ENCODE measurements around the gene FHL2.
"Not testable (repeated sequence)": the region's sequence is repeated elsewhere in the genome, so short reads cannot be mapped to it uniquely, and the experiment has no call there.

The FHL2 gene, protein sequence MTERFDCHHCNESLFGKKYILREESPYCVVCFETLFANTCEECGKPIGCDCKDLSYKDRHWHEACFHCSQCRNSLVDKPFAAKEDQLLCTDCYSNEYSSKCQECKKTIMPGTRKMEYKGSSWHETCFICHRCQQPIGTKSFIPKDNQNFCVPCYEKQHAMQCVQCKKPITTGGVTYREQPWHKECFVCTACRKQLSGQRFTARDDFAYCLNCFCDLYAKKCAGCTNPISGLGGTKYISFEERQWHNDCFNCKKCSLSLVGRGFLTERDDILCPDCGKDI

DNA sequence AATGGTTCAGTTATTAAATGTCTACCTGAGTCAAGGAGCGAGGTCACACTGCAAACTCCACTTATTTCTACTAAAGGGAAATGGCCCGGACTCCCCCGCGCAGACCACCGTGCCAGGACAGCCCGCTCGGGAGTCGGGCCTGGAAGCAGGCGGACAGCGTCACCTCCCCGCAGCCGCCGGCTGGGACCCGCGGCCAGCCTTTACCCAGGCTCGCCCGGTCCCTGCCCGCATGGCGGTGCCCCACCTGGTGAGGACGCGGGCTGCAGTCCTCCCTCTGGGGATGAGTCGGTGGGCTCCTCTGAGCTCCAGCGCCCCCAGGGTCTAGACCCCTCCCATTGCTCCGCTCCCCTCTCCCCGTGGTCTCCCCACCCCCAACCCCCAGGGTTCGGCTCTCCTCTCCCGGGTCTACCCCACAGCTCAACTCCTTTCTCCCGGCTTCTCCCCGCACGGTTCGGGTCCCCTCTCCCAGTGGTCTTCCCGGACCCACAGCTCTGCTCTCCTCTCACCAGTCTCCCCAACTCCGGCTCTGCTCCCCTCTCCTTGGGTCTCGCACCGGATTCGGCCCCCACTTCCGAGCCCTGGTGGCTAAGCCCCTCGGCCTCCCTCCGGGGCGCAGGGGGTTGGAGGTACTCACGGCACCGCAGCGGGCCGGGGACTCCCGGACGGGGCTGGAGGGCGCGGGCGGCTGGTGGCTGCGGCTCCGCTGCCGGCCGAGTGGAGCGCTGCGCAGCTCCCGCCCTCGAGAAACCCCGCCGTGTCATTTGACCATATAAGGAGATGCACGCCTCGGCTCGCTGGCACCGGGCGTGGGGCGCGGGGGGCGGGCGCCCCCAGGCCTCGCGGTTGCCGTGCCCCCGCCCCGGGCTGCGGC, at the start of gene FHL2:
Gene FHL2 (minus strand): TSS at position 716 of the 871 bp plus-strand sequence. CDS start 12,535 bp downstream, outside the sequence.
- DNase-seq (ENCODE audit: low read depth), result no peak

DNA sequence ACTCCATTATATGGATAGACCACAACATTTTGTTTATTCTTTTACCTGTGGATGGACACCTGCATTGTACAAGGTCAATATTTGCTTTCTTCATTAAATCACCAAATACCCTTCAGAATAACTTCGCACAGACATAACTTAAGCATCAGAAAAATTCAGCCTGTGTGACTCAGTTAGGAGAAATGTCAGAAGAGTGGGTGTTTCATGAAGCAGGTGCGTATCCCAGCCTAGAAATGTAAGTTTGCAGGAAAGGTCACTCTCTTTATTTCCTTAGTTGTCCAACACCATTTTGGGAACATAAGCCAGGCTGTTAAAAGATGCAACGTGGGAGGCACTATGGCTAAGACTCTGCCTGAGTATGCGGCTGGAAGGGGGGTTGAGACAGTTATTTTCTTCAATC, 48.6 kb upstream of the FHL2 start:
- no peak for DNase-seq (ENCODE audit: low read depth)

DNA sequence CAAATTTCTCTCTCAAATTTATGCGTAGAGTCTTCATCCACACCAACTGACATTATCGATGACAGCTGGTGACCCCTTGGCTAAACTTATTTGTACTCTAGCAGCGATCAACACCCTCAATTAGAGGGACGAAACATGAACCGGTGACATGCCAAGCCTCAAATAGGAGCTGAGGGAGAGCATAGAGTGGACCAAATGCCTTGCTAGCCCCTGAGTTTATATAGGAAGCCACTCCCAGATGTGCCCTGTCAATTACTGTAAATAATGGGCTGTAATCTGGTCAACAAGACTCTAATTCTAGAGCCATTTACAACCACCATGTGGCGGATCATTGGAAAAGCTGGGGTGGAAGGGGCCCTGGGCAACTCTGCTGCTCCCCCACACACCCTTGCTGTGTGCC, 47.6 kb upstream of the FHL2 start:
- DNase-seq (ENCODE audit: low read depth), result no peak

DNA sequence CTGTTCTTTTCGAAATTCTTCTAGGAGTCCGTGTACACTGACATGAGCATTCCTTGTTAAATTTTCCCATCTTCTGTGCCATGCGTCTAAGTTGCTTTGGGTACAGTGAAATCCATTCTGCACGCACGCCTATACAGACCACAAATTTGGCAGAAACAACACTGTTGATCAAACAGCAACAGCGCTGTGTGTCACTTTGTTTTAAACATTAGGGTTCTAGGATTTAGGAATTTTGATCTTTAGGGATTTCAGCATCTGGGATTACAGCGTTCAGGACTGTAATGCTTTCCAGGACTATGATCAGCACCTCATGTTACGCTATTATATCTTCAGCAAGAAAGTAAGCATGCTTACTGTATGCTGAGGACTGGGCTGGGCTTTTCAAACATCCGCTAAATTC, 47.1 kb upstream of the FHL2 start:
- no peak for DNase-seq (ENCODE audit: low read depth)

DNA sequence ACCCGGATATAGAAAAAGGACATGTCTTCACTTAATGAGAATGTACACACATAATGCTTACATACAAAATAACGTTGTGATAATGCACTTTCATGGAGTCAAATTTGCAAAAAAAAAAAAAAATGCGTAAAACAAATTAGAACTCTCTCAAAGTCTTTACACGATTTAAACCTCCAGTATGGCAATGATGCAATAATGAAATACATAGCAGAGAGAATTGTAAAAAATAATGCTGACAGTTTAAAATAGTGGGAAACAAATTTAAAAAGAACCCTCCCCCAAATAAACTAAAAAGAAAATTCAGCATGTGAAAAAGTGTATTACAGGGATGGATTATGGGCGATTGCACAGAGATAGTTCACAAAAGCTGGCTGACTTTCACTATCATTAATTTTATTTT, 46.6 kb upstream of the FHL2 start:
- DNase-seq (ENCODE audit: low read depth), result no peak

DNA sequence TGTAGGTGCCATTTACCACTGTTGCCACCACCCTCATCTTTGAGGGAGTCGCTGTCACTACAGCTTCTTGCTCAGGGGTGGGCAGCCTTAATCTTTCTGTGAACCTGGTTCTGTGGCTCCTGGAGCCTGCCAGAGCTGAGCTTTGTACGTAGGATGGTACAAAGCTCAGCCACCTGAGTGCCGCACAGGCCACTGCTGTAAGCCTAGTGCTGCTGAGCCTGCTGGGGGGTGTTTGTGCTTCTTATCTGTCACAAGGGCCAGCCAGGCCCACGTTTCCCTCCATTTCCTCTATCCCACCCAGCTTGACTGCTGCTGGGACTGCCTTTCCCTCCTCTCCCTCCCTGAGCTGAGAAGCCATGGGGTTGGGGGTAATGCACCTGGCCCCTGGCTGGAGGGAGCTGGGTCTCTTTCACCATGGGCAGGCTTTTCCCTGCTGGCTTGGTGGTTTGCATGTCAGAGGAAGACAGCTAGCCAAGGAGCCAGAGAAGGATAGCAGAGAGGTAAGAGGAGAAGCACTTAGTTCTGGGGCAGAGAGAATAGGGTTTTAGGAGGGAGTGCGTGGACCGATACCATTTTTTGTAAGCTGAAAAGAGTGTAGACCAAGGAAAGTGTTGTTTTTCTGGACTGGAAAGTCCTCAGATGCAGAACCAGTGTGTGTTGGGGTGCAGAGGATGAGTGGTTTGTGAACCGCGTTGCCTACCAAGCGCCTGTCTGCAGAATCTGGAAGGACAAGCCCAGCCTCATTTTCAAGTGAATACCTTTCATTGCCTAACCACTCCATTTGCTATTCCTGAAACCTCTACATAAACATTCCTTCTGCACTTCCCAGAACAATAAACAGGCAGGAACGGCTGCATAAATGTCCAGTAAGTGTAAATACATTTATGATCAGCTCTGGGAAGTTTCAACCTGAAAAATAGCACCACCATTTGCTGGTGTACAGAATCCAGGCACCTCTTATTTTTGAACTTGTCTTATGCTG, 45.1 kb upstream of the FHL2 start:
- DNase-seq (ENCODE audit: low read depth), result no peak

DNA sequence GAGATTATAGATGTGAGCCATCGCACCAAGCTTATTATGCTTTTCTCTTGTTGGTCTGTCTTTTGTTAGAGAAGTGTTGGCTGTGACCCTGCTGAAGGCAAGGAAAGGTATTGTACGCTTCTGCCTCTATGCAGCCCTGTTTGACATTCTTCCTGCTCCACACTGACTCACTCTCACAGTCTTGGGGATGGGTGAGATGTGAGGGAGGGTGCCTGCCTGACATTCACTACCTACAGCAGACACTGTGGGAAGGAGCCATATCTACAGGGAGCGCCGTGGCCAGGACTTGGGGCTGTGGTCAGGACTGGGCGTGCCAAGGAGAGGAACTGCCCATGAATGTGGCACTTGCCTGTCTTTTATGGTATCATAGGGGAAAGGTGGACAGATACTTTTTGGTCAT, 43.9 kb upstream of the FHL2 start:
- DNase-seq (ENCODE audit: low read depth), result no peak

DNA sequence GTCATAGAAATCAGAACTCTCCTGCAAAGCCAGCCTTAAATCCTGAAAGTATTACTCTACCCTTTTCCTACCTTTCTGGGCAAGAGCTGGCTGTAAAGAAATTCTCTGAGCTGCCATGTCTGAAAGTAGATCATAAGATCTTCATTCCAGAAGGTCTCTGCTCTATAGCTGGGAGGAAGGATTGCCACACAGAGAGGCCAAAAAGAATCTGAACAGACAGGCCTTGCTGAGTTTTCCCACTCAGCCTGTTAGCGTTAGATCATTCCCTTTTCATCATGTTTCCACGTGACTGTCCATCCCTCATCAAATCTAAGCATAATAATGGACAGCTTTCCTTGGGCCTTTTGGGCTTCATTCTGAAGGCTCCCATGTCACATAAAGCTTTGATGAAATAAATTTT, 43.2 kb upstream of the FHL2 start:
- no peak for DNase-seq (ENCODE audit: low read depth)

DNA sequence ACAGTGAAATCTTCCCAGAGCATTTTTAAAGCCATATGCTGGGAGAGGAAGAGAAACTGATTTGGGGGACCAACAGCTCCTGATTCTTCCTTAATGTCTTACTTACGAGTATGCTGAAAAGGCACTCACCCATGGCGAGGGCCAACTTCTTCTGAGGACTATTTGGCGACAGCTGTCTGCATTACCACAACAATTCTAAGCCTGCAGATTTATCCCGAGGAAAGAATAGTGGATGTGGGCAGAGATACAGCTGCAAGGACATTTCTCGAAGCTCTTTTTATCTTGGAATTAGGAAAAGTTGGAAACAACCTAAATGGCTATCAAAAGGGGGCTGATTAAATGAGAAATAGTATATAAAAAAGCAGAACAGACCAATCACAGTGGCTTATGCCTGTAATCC, 40.3 kb upstream of the FHL2 start:
- DNase-seq (ENCODE audit: low read depth), result no peak

DNA sequence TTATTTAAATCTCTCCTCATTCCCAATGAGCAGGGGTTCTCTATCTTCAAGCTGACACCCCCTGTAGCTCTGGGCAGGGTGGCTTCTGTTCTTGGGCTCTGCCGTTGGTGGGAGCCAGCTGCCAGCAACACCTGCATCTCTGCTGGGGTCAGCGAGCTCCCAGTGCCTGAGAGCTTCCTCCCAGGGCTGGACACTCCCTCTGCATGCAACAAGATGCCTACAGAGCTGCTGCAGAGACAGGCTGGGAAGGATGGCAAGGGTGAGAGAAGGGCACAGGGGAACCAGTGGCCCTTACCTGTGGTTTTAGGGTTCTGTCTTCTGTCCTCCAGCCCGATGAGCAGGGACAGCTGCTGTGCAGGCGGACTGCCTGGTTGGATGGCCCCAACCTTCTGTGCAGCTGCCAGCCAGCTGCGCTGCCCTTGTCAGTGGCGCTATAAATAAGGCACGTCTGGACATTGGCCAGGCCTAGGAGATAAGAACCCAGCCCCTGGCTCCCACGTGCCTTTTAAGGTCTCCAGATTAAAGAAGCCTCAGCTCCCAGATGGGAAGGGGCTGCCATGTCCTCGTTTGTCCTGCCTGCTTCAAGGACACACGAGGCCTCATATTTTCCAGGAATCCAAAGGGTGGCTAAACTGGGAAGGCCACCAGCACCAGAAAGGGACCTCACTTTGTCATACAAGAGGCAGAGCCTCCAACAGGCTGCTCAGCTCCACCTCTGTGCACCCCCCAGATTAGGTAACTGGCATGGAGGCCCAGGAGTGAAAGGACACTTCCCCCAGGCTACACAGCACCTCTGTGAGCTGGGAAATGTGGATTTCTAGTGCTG, 39.5 kb upstream of the FHL2 start:
- no peak for DNase-seq (ENCODE audit: low read depth)

DNA sequence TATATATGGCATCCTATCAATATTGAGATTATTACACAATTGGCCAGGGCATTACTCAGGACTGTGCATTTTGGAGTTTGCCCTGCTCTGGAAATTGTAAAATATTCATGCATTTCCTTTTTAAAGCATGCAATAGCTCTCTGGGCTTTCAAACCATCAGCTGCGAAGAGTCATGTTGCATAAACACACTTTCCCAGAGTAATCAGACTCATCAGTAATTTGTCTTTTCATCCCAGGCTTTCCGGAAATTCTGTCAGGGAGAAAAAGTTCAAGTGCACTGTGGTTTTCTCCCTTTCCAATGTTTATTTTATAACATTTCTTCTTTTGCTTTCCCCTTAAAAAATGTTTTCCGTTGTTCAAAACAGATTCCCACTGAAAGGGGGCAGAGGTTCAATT, 38.9 kb upstream of the FHL2 start:
- peak; percentile 51 for DNase-seq (ENCODE audit: low read depth)

DNA sequence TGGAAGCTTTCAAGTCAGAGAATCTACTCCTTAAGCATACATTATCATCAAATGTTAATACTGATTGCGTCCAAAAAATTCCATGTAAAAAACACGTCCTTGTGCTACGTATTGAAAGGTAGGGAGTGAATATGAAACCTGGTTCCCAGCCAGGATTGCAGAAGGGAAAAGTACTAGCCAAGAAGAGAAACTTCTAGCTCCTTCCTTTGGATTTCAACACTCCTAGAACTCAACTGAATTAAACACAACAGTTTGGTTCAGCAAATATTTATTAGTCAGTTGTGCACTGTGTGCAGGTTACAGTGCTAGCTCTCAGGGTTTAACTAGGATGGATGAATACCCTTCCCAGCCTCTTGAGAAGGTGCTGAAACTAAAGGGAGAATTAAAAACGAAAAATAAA, 33.9 kb upstream of the FHL2 start:
- DNase-seq (ENCODE audit: low read depth), result no peak

DNA sequence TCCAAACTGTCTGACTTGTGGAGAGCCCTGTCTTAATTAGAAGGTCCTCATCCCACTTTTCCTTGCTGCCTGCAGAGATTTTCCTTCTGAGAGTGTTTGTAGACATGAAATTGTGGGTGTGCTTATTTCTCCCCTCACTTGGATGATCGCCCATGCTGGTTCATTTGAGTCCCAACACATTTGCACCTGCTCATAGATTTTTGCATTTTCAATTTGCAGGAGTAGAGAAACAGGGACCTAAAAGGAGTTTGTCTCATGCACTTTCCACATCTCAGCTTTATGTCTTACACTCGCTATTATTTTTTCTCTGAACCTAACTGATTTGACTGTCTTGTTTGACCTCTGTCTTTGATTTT, 33.2 kb upstream of the FHL2 start:
- no peak for DNase-seq (ENCODE audit: low read depth)

DNA sequence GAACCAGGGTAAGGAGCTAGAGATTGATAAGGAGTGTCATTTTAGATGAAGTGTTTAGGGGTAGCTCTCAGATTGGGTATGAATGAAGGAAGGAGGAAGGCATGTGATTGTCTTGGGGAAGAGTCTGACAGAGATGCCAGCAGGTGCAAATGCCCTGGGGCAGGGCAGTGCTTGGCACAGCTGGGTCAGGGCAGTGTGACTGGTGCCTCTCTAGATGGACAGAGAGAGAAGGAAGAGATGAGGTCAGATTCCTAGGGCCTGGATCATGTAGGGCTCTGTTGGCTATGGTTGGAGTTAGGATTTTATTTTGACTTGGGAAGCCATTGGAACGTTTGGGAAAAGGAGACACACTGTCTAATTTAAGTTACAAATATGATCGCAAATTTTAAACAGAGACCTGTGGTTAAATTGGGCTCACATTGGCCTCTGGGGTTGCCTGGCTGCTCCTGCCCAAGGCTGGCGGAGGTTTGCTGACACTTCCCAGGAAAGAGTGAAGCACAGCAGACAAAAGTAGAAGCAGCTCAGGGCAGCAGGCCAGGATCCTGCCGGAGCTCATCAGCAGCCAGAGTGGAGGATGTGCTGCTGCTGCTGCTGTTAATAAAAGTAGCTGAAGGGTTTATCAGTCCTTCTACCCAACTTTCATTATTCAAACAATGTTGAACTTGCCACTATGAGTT, 32.7 kb upstream of the FHL2 start:
- DNase-seq (ENCODE audit: low read depth), result no peak

DNA sequence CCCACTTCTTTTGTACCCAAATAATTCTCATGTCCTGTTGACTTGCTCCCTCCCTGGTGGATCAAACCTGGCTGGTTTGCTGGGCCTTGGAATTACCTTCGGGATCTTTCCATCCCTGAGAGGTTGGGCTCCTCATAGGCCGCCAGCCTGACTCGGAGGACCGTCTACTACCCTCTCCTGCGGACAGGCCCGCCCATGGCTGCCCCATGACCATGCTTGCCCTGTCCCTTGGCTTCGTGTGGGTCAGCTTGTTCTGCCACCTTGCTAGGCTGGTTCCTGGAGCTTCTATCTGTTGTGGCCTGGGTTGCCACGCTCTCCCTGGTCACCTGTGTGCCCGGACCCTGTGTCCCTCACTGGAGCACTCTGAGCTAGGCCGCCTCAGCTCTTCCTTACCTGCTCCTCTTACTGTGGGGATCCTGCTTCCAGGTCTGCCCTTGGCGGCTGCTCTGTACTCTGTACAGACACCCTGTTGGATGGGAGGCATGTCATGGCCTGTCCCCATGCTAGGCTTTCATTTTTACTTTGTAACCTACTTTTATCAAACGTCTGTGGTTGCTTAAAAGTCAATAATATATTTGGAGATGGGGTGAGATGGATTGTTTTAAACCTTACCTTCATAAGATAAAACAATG, 29.7 kb upstream of the FHL2 start:
- no peak for DNase-seq (ENCODE audit: low read depth)

DNA sequence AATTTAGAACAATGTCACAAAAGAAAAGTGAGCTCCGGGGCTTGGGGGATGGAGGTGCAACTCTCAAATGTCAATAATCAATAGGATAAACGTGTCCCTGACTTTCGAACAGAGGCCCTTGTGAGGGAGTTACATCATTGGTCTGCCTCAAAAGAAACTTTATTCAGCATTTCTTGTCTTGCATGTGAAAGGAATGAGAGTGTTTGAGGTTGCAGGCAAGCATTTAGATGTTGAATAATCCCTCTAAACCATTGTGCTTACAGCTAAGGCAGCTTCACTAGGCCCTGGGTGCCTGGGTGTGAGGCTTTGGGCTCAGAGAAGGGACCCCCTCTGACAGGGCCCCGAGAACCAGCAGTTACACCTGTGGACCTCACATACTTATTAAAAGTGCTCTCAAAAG, 28.6 kb upstream of the FHL2 start:
- no peak for DNase-seq (ENCODE audit: low read depth)

DNA sequence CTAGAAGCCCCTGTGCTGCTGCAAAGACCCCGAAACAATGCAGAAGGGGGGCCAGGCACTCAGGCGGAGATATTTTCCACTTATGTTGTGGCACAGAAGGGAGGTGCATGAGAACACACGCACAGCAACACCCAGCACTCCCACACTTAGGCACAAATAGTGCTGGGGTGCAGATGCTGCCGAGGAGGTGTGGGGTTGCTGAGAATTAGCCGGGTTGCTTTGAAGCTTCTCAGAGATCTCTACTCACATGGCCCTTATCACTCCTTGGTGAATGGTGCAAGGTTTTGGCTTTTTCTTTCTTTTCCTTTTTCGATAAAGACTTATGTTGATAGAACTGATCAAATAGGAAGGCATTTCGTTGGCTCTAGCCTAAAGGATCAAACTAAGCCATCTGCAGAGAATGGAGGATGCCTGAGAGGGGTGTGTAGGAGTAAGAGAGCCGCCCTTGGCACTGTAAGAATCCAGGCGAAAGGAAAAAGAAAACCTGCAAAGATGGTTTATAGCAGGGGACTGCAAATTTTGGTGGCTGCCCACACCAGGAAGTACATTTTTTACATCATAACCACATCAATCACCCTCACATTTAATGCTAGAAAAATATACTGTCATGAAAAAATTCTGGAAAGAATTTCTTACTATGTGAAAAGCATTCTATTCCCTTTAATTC, 27.9 kb upstream of the FHL2 start:
- DNase-seq (ENCODE audit: low read depth), result no peak

DNA sequence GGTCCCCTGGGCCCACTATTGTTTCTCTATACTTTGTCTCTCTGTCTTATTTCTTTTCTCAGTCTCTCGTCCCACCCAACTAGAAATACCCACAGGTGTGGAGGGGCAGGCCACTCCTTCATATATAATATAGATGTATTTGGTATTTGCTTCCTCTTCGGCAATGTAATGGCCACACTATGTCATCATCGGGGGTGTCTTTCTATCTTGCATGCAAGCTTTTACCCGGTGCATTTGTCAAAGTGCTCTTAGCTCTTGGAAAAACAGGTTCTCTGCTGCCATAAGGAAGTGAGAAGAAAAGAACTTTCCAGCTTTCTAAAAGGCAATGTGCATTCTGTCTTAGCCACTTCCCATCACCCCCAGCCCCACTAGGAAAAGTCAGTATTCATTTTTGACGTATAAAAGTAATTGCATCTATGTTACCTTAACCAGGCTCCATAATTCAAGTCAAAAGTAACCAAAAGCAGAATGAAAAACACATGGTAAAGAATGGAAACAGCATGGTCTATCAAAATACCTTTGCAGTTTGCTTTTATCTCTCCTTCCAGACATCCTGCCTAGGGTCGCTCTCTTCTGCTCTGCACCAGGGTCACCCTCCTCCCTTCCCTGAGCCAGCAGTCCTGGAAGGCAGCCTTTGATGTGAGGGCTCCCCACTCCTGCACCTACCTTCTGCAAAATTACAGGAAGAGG, 27.2 kb upstream of the FHL2 start:
- no peak for DNase-seq (ENCODE audit: low read depth)

DNA sequence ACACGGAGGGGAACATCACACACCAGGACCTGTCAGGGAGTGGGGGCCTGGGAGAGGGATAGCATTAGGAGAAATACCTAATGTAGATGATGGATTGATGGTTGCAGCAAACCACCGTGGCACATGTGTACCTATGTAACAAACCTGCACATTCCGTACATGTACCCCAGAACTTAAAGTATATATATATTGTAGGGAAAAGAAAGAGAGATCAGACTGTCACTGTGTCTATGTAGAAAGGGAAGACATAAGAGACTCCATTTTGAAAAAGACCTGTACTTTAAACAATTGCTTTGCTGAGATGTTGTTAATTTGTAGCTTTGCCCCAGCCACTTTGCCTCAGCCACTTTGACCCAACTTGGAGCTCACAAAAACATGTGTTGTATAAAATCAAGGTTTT, 26.0 kb upstream of the FHL2 start:
- not testable (repeated sequence) for DNase-seq (ENCODE audit: low read depth)

Measured in GM04503 (cell line).